SK-N-SH treated with all-trans-retinoic acid at 6 μM for 48 hours (cell line): Measurements from ENCODE around the gene PFKM.

Experiments
- ZC3H10 ChIP-seq: fragments of 250-450 bp; sonication (Bioruptor Pico); IDR thresholded peaks from 2 replicates; pipeline ENCODE4 v1.5.1; 2021; ENCODE audit warnings: mild to moderate bottlenecking, moderate library complexity
- TF ChIP-seq, protein P1 (sequence below): fragments of 250-450 bp; sonication (Bioruptor Pico); IDR thresholded peaks from 2 replicates; pipeline ENCODE4 v1.5.1; 2020; ENCODE audit warnings: low read depth, mild to moderate bottlenecking, moderate library complexity

DNA sequence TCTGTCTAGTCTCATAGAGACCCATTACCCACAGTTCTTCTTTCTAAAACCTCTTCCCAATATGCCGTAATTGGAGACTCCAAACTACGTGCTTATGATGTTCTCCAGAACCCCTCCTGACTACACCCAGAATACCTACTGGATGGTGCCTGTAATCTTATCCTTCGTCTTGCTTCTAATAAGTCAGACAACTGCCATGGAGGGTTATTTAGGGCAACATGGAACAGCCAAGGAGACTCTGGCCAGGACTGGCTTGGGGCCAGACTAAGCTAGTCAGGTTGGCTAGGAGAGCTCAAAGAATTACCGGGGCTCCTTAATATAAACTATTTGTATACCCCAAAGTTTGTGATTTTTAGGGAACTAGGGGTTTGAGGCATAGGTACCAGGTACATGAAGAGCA is 6.8 kb downstream of the PFKM start:
- TF ChIP-seq, protein P1, sequence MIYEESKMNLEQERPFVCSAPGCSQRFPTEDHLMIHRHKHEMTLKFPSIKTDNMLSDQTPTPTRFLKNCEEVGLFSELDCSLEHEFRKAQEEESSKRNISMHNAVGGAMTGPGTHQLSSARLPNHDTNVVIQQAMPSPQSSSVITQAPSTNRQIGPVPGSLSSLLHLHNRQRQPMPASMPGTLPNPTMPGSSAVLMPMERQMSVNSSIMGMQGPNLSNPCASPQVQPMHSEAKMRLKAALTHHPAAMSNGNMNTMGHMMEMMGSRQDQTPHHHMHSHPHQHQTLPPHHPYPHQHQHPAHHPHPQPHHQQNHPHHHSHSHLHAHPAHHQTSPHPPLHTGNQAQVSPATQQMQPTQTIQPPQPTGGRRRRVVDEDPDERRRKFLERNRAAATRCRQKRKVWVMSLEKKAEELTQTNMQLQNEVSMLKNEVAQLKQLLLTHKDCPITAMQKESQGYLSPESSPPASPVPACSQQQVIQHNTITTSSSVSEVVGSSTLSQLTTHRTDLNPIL (CRISPR knock-in tag) = no peak
- TF ChIP-seq ZC3H10 (CRISPR knock-in tag) = no peak
